ENCODE results near the gene ZNF555.

DNA sequence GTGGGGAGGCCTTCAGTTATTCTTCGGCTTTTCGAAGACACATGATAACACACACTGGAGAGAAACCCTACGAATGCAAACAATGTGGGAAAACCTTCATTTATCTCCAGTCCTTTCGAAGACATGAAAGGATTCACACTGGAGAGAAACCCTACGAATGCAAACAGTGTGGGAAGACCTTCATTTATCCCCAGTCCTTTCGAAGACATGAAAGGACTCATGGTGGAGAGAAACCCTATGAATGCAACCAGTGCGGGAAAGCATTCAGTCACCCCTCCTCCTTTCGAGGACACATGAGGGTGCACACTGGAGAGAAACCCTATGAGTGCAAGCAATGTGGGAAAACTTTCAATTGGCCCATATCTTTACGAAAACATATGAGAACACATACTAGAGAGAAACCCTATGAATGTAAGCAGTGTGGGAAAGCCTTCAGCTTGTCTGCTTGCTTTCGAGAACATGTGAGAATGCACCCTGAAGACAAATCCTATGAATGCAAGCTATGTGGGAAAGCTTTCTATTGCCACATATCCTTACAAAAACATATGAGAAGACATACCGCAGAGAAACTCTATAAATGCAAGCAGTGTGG is 11.8 kb downstream of the ZNF555 start:
- TF ChIP-seq FOXP2 (optimal IDR thresholded peaks at IDR 0.05; ENCODE audit: borderline replicate concordance, extremely low read depth, extremely low read length, insufficient read depth) (no peak), POLR2AphosphoS5 (IDR thresholded peaks at IDR 0.05; ENCODE audit: low read depth, low read length) (no peak), TAF1 (IDR thresholded peaks at IDR 0.05; ENCODE audit: borderline replicate concordance, insufficient read depth, low read length) (no peak)
